ENCODE results near the gene ZNF516. TPM values are rescaled to one million over a fixed set of nuclear protein-coding genes. Genes with fewer than 3 reads are reported as not detected.

ZNF516 gene
- total RNA-seq, 1 experiment from 2014 or later = 25.5 TPM

DNA sequence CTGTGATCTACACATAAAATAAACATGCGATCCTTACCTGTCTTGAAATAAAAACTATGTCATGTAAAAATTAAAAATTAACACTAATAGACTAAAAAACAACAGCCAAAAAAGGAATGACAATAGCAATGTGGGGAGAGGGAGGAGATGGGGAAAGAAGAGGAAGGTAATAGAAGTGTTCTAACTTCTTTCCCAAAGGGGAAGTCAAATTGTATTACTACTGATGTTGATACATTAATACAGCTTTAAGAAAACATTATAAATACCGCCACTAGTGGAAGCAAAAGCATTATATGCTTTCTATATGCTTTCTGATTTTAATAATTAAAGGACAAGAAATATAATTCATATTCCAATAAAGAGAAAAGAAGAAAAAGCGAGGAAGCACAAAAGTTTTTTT lies 22.2 kb downstream of the ZNF516 start:
- Mint-ChIP-seq H3K4me1 (ENCODE audit: low read depth, unreplicated experiment) (peaks cover 6% of the 10 kb centered on the region), H3K36me3 (ENCODE audit: insufficient read depth, unreplicated experiment) (peaks cover 6% of the 10 kb centered on the region), H3K27me3 (ENCODE audit: insufficient read depth, unreplicated experiment) (no peaks in the 10 kb centered on the region), H3K27ac (ENCODE audit: unreplicated experiment) (no peak overlapping the region), H3K9me3 (ENCODE audit: unreplicated experiment) (no peaks in the 10 kb centered on the region), H3K4me3 (ENCODE audit: unreplicated experiment) (no peak overlapping the region)
- Histone ChIP-seq H3K9me3 (no peaks in the 10 kb centered on the region), H3K4me3 (ENCODE audit: low read depth, low read length) (no peak overlapping the region), H3K4me1 (0 out of 2 replicates have a peak, but pooled peaks cover under 1% of the 10 kb centered on the region), H3K27me3 (replicated peaks; ENCODE audit: control insufficient read depth, insufficient read depth, low read length) (no peaks in the 10 kb centered on the region), H3K36me3 (ENCODE audit: control insufficient read depth, insufficient read depth, low read length) (no peaks in the 10 kb centered on the region)
- CTCF ChIA-PET = no interaction called here
- DNase-seq = no peak
- TF ChIP-seq CTCF (IDR thresholded peaks at IDR 0.05; ENCODE audit: insufficient read depth in 1 of 2, low read depth in 1 of 2, low read length in 1 of 2, severe bottlenecking in 1 of 2, unreplicated experiment in 1 of 2) = no peak
- intact Hi-C loops (cut with micrococcal nuclease; ENCODE audit: unreplicated experiment) = no loop called here
- POLR2A ChIA-PET = no interaction called here
- BruUV-seq (replicated peaks) = no TSS peak

DNA sequence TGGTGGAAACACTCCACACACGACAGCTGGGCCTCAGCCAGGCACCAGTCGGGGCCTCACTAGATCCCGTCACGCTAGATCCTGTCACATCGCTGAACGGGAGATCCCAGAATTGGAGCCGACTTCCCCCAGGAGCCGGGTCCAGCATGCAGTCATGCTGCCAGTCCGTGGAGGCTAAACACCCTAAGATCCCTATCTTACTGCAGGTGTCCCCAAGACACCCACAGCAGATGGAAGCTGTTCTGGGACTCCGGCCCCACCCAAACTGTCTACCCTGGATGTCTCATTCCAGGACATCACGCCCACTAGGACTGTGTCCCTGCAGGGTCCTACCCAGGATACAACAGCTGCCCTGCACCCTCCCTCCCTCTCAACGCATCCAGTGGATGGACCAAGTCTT lies 23.4 kb downstream of the ZNF516 start:
- CTCF ChIA-PET = no interaction called here
- BruUV-seq (replicated peaks) = no TSS peak
- no peak overlapping the region for H3K4me3 ChIP-seq (ENCODE audit: low read depth, low read length)
- no peaks in the 10 kb centered on the region for H3K9me3 Mint-ChIP-seq (ENCODE audit: unreplicated experiment)
- no peaks in the 10 kb centered on the region for H3K36me3 Mint-ChIP-seq (ENCODE audit: insufficient read depth, unreplicated experiment)
- H3K4me3 Mint-ChIP-seq (ENCODE audit: unreplicated experiment) = no peak overlapping the region
- DNase-seq = no peak
- H3K36me3 ChIP-seq (ENCODE audit: control insufficient read depth, insufficient read depth, low read length) = no peaks in the 10 kb centered on the region
- no peaks in the 10 kb centered on the region for H3K4me1 ChIP-seq
- TF ChIP-seq CTCF (IDR thresholded peaks at IDR 0.05; ENCODE audit: insufficient read depth in 1 of 2, low read depth in 1 of 2, low read length in 1 of 2, severe bottlenecking in 1 of 2, unreplicated experiment in 1 of 2) = no peak
- no peaks in the 10 kb centered on the region for H3K27me3 ChIP-seq (replicated peaks; ENCODE audit: control insufficient read depth, insufficient read depth, low read length)
- POLR2A ChIA-PET = no interaction called here
- no peak overlapping the region for H3K27ac Mint-ChIP-seq (ENCODE audit: unreplicated experiment)
- peaks cover 6% of the 10 kb centered on the region for H3K4me1 Mint-ChIP-seq (ENCODE audit: low read depth, unreplicated experiment)
- H3K9me3 ChIP-seq = no peaks in the 10 kb centered on the region
- intact Hi-C loops (cut with micrococcal nuclease; ENCODE audit: unreplicated experiment) = no loop called here
- no peaks in the 10 kb centered on the region for H3K27me3 Mint-ChIP-seq (ENCODE audit: insufficient read depth, unreplicated experiment)

DNA sequence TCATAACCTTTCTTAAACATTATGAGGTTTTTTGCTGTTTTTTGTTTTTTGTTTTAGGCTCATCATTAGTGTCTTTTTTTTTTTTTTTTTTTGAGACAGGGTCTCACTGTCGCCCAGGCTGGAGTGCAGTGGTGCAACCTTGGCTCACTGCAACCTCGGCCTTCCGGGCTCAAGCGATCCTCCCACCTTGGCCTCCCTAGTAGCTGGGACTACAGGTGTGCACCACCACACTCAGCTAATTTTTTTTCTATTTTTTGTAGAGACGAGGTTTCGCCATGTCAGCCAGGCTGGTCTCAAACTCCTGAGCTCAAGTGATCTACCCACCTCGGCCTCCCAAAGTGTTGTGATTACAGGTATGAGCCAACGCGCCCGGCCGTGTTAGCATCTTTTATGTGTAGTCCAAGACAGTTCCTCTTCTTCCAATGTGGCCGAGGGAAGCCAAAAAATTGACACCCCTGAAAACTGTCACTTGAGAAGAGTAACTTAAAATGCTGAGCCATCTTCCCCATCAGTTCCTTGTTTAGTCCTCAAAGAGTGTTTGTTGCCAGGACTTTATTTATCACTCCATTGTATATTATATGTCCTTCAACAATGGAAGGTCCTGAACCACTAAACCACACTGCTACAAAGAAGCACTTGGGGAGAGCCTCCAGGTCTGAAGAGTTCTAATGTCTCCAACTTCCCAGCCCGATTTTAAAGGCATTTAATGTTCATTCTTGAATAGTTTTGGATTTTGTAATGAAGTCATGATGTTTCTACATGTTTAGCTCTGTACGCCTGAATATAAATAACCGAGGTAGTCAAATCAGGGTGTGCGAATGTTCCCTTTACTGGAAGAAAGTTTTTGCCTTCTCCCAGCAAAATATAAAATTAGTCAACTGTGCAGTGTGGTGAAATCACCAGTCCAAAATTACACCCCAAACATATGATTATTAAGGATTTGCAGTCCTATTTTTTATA lies 26.4 kb downstream of the ZNF516 start:
- H3K27me3 Mint-ChIP-seq (ENCODE audit: insufficient read depth, unreplicated experiment) = no peaks in the 10 kb centered on the region
- H3K36me3 ChIP-seq (ENCODE audit: control insufficient read depth, insufficient read depth, low read length) = no peaks in the 10 kb centered on the region
- H3K36me3 Mint-ChIP-seq (ENCODE audit: insufficient read depth, unreplicated experiment) = no peaks in the 10 kb centered on the region
- H3K4me3 Mint-ChIP-seq (ENCODE audit: unreplicated experiment) = no peak overlapping the region
- intact Hi-C loops (cut with micrococcal nuclease; ENCODE audit: unreplicated experiment) = no loop called here
- no peaks in the 10 kb centered on the region for H3K4me1 ChIP-seq
- BruUV-seq (replicated peaks) = no TSS peak
- H3K9me3 Mint-ChIP-seq (ENCODE audit: unreplicated experiment) = no peaks in the 10 kb centered on the region
- no peak overlapping the region for H3K4me3 ChIP-seq (ENCODE audit: low read depth, low read length)
- DNase-seq = no peak
- ChIA-PET POLR2A (no interaction called here), CTCF (no interaction called here)
- H3K27me3 ChIP-seq (replicated peaks; ENCODE audit: control insufficient read depth, insufficient read depth, low read length) = no peaks in the 10 kb centered on the region
- no peak overlapping the region for H3K27ac Mint-ChIP-seq (ENCODE audit: unreplicated experiment)
- no peak for TF ChIP-seq CTCF (IDR thresholded peaks at IDR 0.05; ENCODE audit: insufficient read depth in 1 of 2, low read depth in 1 of 2, low read length in 1 of 2, severe bottlenecking in 1 of 2, unreplicated experiment in 1 of 2)
- H3K4me1 Mint-ChIP-seq (ENCODE audit: low read depth, unreplicated experiment) = no peaks in the 10 kb centered on the region
- H3K9me3 ChIP-seq = no peaks in the 10 kb centered on the region

All from Caco-2 (cell line).